Kidney (tissue), 14 donors: Measurements from ENCODE around the gene PCDH9. TPM values are rescaled to one million over a fixed set of nuclear protein-coding genes. Genes with fewer than 3 reads are reported as not detected.

Source experiments
- DNase-seq, 5 donors: peaks; one replicate each; pipeline ENCODE4 v3.0.0-alpha.2; 2013 to 2020
- FAIRE-seq: peaks from 2 replicates; lab custom pipeline; 2012; peaks lifted over from hg19 to GRCh38; lab: Jason Lieb, UNC
- H3K27ac ChIP-seq, 2 donors: one replicate each; pipeline ENCODE4 v1.7.0; 2013; ENCODE audit warnings: low read depth in 2 of 2, low read length in 2 of 2, inconsistent platforms in 1 of 2
- H3K27me3 ChIP-seq: one replicate; pipeline ENCODE4 v1.7.1; 2013; ENCODE audit warnings: low read length, inconsistent platforms; ENCODE audit not compliant: control insufficient read depth, insufficient read depth
- H3K36me3 ChIP-seq, 3 donors: one replicate each; pipeline versions ENCODE4 v1.7.0 to v1.7.1; 2013; ENCODE audit warnings: low read length in 3 of 3, control low read depth in 1 of 3, inconsistent platforms in 1 of 3; ENCODE audit not compliant: insufficient read depth in 3 of 3, control insufficient read depth in 2 of 3
- H3K4me1 ChIP-seq, 3 donors: one replicate each; pipeline versions ENCODE4 v1.7.0 to v1.7.1; 2013; ENCODE audit warnings: low read length in 3 of 3, inconsistent platforms in 1 of 3, low read depth in 1 of 3; ENCODE audit not compliant: control insufficient read depth in 2 of 3, insufficient read depth in 2 of 3
- H3K4me3 ChIP-seq, 3 donors: one replicate each; pipeline versions ENCODE4 v1.7.0 to v1.8.1; 2013; ENCODE audit warnings: low read length in 3 of 3, control low read depth in 1 of 3, inconsistent platforms in 1 of 3
- H3K9ac ChIP-seq, 3 donors: one replicate each; pipeline versions ENCODE4 v1.7.0 to v1.7.1; 2013; ENCODE audit warnings: low read length in 3 of 3, control low read depth in 1 of 3, inconsistent platforms in 1 of 3
- H3K9me3 ChIP-seq, 3 donors: one replicate each; pipeline versions ENCODE4 v1.7.0 to v1.7.1; 2013; ENCODE audit warnings: low read length in 3 of 3, control low read depth in 1 of 3, inconsistent platforms in 1 of 3; ENCODE audit not compliant: control insufficient read depth in 2 of 3, insufficient read depth in 1 of 3
- intact Hi-C: fragments of 100-400 bp; cut with DNase I; formaldehyde crosslinking; loops from one replicate; pipeline ENCODE4 v1.11.1; 2022
- polyA plus RNA-seq: library from polyadenylated mRNA; stranded (reverse); fragments of 350-450 nt; fragmentation: Illumina TruSeq; extraction: RNeasy Lipid Tissue Mini Kit (QIAGEN cat#74804); gene quantifications from one replicate; pipeline ENCODE4 v1.2.3, GENCODE V29; 2014; ENCODE audit warnings: low read depth, low replicate concordance; ENCODE audit not compliant: insufficient read depth
- total RNA-seq: library from RNA; stranded (reverse); fragmentation: NEBNext Ultra II Directional; extraction: Animal tissue kit (Norgen Biotek cat#: 25700); gene quantifications from one replicate; pipeline ENCODE4 v1.2.1, GENCODE V29; 2021
- TF ChIP-seq, protein P1 (sequence below): IDR thresholded peaks from 3 replicates; pipeline ENCODE4 v1.5.1; 2012; ENCODE audit warnings: mild to moderate bottlenecking, moderate library complexity, borderline replicate concordance; ENCODE audit not compliant: insufficient read depth; ENCODE audit errors: extremely low read depth
- donor health status: control.
- donor health status: control.
- donor health status: control.
- donor health status: control.
- donor health status: control.
- donor health status: DM: yes; HTN: yes; CAD: no.
- donor health status: Normal renal cell carcinoma (clear cell type).

PCDH9 gene
- total and polyA plus RNA-seq, 2 donors from 2014 or later, result 1.6 to 9.5 TPM

DNA sequence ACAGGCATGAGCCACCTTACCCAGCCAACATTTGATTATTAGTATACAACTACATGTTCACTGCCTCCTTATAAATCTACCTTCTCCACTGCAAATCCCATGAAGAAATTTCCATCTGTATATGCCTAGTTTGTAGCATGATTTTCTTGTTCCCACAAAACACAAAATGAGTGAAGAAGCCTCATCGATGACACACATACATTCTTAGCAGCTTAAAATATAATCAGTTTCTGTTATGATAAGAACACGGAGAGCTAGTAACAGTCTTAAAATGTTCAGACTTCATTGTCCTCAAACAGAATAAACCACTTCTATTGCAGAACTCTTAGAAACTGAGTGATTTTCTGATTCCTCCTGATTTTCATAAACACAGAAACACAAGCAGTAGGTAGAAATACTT lies 740.5 kb downstream of the PCDH9 start:
- H3K9ac ChIP-seq, result no peak overlapping the region
- FAIRE-seq, result no peak
- H3K4me3 ChIP-seq, result no peak overlapping the region
- no peak for DNase-seq
- intact Hi-C loops, result no loop called here
- H3K4me1 ChIP-seq, result no peaks in the 10 kb centered on the region
- no peaks in the 10 kb centered on the region for H3K9me3 ChIP-seq
- no peaks in the 10 kb centered on the region for H3K36me3 ChIP-seq
- H3K27ac ChIP-seq, result no peak overlapping the region
- no peaks in the 10 kb centered on the region for H3K27me3 ChIP-seq
- TF ChIP-seq, protein P1, sequence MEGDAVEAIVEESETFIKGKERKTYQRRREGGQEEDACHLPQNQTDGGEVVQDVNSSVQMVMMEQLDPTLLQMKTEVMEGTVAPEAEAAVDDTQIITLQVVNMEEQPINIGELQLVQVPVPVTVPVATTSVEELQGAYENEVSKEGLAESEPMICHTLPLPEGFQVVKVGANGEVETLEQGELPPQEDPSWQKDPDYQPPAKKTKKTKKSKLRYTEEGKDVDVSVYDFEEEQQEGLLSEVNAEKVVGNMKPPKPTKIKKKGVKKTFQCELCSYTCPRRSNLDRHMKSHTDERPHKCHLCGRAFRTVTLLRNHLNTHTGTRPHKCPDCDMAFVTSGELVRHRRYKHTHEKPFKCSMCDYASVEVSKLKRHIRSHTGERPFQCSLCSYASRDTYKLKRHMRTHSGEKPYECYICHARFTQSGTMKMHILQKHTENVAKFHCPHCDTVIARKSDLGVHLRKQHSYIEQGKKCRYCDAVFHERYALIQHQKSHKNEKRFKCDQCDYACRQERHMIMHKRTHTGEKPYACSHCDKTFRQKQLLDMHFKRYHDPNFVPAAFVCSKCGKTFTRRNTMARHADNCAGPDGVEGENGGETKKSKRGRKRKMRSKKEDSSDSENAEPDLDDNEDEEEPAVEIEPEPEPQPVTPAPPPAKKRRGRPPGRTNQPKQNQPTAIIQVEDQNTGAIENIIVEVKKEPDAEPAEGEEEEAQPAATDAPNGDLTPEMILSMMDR, result no peak

DNA sequence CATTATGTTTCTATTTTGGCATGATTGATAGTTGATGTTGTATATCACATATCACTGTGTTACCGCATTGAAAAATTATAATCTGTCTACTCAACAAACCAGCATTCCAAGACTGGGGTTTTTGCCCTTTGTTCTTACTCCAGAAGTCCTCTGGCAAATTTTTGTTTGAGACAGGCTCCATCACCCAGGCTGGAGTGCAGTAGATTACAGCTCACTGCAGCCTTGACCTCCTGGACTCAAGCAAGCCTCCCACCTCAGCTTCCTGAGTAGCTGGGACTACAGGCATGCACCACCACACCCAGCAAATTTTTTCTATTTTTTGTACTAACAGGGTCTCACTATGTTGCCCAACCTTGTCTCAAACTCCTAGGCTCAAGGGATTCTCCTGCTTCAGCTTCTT lies 741.0 kb downstream of the PCDH9 start:
- Histone ChIP-seq H3K27me3 (no peaks in the 10 kb centered on the region), H3K9ac (no peak overlapping the region), H3K4me1 (no peaks in the 10 kb centered on the region), H3K36me3 (no peaks in the 10 kb centered on the region), H3K27ac (no peak overlapping the region), H3K4me3 (no peak overlapping the region), H3K9me3 (no peaks in the 10 kb centered on the region)
- intact Hi-C loops, result no loop called here
- DNase-seq (no peak), FAIRE-seq (no peak)
- TF ChIP-seq, protein P1, result no peak

DNA sequence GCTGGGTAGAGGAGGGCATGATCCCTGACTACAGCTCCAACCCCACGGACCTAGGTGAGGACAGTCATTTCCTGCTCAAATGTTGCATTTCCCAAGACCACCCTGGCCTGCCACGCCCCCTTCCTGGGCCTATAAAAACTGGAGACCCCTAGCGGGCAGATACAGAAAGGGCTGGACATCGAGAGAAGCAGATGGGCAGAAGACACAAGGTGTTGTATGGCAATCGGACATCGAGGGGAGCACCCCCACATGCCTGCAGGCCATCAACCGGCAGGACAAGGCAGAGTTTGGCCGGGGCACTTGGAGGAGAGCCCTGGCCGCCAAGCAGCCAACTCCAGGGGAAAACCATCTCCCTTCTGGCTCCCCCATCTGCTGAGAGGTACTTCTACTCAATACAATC lies 746.4 kb downstream of the PCDH9 start:
- intact Hi-C loops, result no loop called here
- H3K27me3 ChIP-seq, result no peaks in the 10 kb centered on the region

DNA sequence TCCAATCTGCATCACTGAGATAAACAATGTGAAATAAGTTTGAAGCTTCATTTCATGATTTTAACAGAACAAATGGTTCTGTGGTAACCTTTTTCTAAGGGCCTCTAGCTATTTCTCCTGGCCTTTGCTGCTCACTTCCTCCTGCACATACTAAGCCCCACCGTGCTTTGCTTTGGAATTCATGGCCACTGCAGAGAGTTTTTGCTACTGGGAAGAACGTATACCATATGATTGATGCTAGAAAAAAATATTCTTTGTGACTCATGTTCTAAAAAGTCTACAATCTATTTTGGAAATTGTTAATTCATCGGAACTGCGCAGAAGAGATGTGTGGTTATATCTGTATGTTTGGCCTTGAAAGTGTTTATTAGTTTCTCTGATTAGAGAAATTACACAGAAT lies 747.3 kb downstream of the PCDH9 start:
- Histone ChIP-seq H3K27me3 (no peaks in the 10 kb centered on the region), H3K36me3 (no peaks in the 10 kb centered on the region), H3K4me3 (no peak overlapping the region), H3K9ac (no peak overlapping the region), H3K4me1 (no peaks in the 10 kb centered on the region), H3K27ac (no peak overlapping the region), H3K9me3 (no peaks in the 10 kb centered on the region)
- DNase-seq (no peak), FAIRE-seq (no peak)
- intact Hi-C loops, result no loop called here
- TF ChIP-seq, protein P1, result no peak

More for the DNA sequence above, 746.4 kb downstream of the PCDH9 start:
- H3K27ac ChIP-seq, result no peak overlapping the region
- DNase-seq, result no peak
- H3K36me3 ChIP-seq, result no peaks in the 10 kb centered on the region
- no peaks in the 10 kb centered on the region for H3K4me1 ChIP-seq
- no peak overlapping the region for H3K4me3 ChIP-seq
- FAIRE-seq, result no peak
- H3K9me3 ChIP-seq, result no peaks in the 10 kb centered on the region
- TF ChIP-seq, protein P1, result no peak
- H3K9ac ChIP-seq, result no peak overlapping the region
